HG03439 (cell line): ENCODE results near the gene CAMK2B.

Experiments
- ATAC-seq: cut with Tn5 transposase; IDR thresholded peaks from one replicate; pipeline ENCODE4 v1.9.1; 2021; ENCODE audit warnings: mild to moderate bottlenecking, moderate library complexity; ENCODE audit not compliant: unreplicated experiment

Gene CAMK2B

DNA sequence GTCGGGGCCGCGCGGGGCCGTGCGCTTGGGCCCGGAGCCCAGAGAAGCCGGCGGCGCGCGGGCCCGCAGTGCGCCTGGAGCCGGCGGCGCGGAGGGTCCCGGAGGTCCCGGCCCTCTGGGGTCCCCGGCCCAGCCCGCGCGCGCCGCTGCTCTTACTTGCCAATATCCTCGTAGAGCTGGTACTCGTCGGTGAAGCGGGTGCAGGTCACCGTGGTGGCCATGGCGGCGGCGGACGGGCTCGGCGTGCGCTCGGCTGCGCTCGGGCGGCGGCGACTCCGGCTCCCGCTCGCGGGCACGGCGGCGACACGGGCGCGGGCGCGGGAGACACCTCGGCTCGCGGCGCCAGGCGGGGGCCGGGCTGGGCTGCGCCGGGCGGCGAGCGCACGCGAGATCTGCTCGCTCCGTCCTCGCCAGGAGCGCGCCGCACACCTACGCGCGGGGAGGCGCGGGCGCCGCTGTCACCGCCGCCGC is at the start of gene CAMK2B:
Gene CAMK2B (minus strand): TSS at position 394 of the 471 bp plus-strand sequence. CDS start 173 bp downstream, at position 221.
- ATAC-seq: no peak

DNA sequence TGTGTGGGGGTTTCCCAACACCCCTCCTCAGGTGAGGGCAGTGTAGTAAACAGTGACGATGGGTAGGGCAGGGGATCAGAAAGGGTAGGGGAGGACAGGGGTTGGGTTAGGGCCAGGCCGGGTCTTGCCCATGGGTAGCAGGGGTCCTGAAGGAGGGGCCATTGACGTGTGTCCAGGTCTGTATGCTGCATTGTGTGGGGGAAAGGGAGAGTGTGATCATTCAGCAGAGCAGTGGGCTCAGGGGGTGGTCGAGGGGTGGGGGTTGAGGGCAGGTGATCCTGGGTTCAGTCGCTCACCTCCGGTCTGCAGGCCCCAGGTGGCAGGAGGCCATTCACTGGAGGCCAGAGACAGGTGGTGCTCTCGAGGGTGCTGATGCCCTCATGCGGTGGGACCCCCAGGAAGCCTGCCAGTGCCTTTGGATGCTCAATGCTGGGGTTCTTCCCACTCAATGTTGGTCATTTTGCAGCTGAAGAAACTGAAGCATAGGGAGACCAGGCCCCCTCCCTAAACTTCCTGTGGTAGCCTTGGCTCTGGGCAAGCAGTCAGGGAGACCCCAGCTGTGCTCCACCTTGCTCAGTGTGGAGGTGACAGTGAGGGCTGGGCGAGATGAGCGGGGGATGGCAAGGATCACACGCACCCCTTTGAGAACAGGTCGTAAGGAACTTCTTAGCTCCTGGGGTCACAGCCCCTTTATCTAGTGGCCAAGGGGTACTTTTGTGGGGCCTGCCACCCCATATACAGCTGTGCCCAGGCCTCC is 48.8 kb upstream of the CAMK2B start:
- ATAC-seq: no peak

DNA sequence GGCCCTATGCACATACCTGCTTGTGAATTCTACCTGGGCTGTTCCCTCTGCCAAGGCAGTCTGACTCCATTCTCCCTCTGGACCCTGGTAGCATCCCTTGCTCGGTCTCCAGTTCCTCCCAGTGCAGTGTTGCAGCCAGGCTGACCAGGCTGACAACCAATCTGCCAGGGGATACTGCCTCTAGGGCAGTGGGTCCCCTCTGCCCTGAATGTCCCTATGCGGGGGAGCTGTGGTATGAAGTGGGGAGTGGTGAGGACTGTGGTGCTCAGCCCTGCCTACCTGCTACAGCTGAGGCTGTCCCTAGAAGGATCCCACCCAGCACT is 48.0 kb upstream of the CAMK2B start:
- ATAC-seq: no peak

DNA sequence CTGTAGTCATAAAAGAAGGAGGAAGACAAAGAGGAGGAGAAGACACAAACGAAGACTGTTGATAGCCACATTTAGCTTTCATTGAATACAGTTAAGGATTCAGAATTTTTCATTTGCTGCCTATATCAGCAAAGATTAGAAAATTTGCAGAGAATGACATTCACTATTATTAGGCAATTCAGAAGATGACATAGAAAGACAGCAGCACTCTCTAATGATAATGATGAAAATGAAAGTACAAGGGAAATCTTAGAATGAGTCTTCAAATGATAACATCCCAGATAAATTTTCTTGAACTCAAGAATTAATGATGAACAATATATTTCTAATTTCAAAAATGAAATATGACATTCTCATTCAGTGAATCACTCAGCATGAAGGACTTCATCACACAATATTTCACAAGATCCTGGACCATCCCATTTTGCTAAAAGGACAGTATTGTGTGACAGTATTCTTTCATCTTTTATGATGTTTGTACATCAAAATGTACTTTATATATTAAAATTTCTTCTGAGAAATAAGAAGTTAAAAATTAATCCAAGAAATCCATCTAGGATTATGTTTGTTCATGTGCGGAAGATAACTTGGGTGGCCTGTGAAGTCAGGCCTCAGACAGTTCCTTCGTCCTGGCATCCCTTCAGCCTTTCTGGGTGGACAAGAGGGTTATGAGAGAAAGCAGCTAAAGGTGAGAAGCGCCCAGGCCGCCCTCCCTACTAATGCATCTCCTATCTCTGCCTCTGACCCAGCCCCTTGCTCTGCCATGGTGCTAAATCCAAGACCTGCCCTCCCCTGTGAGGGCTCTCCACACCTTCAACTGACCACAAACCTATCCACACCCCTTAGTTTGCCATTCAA is 47.4 kb upstream of the CAMK2B start:
- ATAC-seq: no peak

DNA sequence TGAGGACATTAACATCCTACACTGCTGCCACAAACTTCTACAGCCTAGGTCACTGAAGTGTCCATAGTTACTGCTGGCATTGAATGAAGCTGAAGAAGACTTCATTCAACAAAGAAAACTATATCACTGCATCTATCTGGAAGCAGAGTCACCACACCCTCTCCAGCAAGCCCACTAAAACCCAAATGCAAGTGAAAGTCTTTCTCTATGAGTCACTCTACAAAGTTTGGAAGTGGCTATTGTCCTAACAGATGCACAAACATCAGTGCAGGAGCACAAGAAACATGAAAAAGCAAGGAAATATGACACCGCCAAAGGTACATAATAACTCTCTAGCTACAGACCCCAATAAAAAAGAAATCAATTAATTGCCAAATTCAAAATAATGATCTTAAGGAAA is 43.5 kb upstream of the CAMK2B start:
- ATAC-seq: no peak

DNA sequence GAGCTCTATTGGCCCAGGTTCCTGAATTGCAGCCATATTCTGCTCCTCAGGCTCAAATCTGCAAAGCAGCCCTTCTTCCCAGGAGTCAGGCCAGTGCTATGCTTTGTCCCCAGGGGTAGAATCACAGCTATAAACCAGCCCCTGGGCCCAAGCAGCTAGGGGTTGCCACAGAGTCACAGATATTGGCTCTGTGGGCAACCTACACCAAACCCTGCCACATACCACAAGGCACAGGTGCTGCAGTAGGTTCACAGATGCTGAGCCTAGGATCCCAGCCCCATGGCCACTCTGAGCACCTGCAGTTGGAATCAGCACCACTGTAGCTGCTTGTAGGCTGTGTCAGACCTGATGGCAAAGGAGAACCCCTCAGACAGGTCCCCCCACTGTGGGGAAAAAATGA is 43.1 kb upstream of the CAMK2B start:
- ATAC-seq: no peak

DNA sequence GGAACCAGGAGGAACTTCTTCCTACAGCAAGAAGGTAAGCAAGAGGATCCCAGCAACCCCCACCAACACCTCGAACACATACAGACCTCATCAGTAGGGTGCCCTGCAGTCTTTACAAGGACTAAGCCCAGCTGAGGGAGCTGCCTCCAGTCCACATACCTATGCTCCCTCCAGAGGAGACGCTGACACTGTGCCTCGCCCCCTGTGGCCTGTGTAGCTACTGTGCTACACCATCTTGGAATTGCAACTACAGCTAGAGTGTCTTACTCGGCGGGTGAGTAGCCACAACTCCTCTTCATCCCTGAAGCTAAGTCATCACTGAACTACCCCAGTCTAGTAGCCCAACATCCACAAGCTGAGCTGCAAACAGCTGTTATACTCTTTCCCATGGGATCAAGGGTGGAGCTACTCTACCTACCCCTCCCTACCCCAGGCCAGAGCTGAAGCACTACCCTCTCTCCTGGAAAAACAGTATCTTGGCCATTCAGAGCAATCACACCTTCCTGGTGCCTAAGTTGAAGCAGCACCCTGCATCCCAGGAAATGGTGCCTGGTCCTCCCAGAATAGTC is 42.2 kb upstream of the CAMK2B start:
- ATAC-seq: no peak

DNA sequence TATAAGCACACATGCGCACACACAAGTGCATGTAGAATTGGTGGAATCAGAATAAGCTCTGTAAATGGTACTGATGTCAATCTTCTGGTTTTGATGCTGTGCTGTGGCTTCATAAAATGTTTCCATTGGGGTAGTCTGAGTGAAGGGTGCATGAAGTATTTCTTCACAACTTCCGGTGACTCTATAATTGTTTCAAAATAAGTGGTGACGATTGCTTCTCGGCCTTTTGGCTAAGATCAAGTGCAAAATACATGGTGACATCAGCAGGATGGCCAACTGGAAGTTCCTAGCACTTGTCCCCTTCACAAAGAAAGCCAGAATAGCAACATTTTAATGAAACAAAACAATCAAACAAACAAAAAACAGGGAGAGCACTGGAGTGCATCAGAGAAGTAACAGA is 41.6 kb upstream of the CAMK2B start:
- no peak for ATAC-seq

DNA sequence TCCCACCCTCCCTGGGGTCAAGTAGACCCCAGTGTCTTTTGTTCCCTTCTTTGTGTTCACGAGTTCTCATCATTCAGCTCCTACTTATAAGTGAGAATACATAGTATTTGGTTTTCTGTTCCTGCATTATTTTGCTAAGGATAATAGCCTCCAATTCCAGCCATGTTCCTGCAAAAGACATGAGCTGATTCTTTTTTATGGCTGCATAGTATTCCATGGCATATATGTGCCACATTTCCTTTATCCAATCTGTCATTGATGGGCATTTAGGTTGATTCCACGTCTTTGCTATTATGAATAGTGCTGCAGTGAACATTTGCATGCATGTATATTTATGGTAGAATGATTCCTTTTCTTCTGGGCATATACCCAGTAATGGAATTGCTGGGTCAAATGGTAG is 28.3 kb upstream of the CAMK2B start:
- ATAC-seq: no peak

DNA sequence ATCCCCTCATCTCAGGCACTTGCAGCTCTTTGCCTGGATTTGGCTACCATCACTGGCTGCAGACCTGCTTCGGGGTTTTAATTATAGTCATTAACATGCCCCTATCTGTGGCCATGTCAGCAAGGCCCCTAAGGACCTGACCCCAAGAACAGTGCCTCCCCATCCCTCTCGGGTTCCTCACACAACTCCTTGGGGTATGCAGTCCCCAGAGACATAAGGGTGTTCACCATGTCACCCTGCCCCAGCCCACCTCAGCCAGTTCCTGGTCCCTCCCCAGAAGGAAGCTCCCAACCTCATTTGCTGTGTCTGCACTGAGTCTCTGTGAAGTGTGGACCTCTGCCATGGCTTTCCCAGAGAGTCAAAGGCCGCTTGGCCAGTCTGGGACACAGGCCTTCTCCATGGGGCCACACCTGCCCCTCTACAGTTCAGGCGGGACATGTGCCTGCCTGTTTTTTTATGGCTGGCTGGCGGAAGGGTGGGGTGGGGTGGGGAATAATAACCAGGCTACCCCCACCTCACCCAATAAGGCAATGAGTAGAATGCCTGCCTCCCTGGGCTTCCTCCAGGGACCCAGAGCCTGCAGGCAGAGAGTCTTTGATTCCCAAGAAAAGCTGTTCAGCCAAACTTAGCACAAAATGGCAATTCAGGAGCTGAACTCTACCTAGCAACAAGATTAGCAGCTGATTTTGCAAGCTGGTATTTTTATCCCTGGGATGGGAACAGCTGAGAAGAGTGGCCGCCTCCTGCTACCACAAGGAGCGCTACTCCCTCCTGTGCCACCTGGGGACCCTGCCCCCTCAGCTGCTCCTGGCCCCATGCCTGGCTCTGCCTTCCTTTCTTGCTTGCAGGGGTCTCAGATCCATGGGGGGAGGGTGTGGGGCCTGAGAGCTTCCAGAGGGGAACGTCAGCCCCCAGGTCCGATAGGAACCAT is 23.7 kb upstream of the CAMK2B start:
- ATAC-seq: no peak

DNA sequence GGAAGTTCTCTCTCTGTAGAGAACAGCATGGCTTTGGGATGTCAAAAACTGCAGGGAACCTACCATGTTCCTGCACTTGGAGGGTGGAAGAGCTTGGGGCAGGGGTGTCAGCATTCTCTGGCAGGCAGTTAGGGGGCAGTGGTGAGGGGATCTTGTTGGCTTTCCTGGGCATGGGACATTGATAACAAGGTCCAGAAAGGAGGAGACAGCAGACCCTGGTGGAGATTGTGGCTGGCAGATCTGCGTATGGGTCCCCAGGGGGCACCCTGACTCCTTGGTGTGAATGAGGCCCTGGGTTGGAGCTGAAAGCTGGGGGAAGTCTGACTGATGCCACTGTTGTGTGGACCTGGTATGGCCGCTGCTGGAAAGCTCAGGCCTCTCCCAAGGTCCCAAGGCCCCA is 22.9 kb upstream of the CAMK2B start:
- ATAC-seq: no peak

DNA sequence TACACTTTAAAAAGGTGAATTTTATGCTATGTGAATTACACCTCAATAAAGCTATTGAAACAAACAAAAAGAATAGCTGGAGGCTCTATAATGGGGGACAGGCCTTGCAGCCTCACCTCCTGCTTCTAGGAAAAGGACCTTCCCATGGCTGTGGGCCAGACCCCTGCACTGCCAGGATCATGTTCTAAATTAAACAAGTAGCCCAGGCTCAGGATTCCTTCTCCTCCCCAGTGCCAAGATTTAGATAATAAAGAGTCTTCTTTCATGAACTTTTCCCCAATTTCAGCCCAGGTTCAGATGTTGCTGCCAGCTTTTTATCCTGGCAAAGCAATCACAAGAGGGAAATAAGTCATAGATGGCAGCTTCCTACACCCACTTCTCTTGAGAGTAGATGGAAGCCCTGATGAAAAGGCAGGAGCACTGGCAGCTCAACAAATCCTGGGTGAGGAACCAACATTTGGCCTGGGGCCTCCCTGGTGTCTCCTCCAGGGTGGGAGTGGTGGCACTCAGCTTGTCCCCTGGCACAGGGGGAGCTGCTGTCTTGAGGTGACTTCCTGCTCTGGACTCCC is 22.2 kb upstream of the CAMK2B start:
- ATAC-seq: no peak

DNA sequence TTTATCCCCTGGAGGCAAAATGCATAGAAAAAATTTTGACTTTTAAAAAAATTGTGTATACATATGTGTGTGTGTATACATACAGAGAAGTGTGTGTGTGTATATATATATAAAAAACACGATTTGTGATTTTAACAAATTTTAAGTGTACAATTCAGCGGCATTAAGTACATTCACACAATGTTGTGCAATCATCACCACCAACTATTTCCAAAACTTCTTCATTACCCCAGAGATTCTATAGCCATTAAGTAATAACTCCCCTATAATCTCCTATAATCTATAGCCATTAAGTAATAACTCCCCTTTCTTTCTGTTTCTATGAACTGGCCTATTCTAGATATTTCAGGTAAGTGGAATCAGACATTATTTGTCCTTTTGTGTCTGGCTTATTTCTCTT is 20.7 kb upstream of the CAMK2B start:
- no peak for ATAC-seq

DNA sequence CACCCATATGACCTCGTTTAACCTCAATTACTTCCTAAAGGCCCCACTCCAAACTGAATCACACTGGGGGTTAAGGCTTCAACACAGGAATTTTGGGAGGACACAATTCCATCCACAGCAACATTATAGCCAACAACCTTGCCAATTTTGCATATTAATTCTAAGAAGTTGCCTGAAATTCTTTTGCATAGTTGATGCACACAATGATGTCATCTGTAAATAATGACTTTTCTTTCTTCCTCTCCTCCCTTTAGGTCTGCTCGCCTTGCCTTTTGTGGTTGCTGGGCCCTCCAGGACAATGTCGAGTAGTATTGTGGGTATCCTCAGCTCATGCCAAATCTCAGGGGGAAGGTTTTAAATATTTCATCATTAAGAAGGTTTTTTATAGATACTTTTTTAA is 16.0 kb upstream of the CAMK2B start:
- ATAC-seq: no peak

DNA sequence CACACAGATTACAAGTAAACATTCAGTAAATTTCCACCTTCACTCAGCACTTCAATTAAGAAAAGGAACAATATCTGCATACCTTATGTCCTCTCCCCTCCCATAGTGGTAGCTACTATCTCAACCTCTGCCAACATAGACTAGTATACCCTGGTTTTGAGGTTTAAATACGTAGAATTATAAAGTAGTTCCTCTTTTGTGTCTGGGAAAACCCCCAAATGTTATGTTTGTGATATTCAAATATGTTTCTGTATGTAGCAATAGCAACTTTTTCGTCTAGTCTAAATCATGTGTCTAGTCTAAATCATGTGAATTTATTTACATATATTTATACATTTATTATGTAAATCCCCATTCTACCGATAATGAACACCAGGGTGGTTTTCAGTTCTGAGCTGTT is 13.2 kb upstream of the CAMK2B start:
- no peak for ATAC-seq

DNA sequence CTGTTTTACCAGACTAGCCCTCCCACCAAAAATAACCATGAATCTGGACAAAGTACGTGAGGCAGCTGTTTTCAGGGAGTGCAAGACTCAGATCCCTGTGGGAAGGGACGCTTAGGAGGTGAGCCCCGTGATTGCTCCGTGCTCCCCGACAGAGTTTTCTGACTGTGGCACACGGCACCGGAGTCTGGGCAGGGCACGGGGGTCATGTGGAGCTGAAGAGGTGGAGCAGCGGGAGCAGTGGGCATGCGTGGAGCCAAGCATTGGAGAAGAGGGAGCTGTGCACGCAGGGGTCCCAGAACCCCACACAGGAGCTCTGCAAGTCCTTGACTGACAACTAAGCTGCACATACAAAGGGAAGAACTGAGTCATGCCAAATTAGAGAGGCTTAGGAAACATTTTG is 11.1 kb upstream of the CAMK2B start:
- no peak for ATAC-seq

DNA sequence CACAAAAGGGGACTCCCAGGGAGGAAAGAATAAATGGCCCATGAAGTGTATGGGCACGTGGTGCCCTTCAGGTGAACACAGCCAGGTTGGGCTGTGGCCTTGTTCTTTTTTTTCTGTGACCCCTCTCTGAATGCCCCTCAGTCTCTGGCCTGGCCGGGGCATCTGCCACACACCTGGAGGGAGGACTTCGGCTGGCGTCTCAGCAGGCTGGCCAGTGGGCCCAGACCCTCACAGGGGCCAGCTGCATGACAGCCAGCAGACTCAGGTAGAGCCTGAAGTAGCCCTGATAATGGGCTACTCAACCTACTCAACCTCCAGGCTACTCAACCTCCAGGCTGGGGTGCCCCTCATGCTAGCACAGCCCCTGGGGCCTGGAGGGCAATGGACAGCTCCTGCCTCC is 9.8 kb upstream of the CAMK2B start:
- ATAC-seq: no peak

DNA sequence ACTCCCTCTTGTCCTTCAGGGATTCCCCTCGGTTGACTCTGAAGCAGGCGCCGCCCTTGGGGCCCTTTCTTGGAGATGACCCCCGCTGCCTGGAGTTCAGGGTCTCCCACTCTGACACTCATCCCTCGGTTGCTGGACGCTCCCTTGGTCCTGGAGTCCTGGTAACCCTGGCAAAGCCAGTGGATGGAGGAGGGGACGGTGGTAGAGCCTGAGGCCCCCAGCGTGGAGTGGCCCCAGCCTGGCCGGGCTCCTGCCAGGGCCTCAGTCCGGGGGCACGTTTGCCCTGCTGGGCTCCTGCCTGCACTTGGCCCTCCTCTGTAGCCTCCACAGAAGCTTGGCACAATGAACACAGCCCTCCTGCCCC is 9.3 kb upstream of the CAMK2B start:
- no peak for ATAC-seq

DNA sequence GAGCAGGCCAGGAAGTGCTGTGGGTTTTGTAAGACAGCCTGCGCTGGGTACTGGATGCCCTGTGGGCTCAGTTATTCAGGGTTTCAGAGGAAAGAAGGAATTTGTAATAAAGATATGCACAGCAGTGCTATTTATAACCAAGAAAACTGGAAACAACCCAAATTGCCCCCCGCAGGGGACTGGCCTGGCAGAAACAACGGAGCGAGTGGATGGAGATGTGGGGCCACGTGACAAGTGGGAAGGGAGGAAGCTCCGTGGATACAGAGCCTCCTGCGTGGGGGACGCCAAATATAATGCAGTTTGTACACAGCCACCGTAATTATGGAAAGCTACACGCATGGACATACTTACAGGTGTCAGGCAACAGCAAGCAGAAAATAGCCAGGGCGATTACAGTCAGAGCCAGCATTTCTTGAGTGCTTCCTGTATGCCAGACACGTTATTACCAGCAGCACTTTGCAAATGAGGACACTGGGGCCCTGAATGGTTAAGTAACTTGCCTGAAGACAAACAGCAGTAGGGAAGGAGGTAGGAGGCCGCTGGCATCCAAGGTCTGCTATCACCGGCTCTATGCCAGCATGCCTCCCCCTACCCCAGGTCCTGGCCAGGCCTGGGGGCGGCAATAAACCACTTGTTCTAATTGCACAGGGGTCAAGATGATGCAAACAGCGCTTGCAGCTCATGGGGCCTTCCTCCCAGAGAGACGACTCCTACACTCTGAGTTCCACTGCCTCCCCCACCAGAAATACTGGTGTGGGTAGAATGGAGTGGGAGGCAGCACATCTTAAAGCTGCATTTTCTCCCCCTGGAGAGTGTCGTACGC is 8.7 kb upstream of the CAMK2B start:
- no peak for ATAC-seq

DNA sequence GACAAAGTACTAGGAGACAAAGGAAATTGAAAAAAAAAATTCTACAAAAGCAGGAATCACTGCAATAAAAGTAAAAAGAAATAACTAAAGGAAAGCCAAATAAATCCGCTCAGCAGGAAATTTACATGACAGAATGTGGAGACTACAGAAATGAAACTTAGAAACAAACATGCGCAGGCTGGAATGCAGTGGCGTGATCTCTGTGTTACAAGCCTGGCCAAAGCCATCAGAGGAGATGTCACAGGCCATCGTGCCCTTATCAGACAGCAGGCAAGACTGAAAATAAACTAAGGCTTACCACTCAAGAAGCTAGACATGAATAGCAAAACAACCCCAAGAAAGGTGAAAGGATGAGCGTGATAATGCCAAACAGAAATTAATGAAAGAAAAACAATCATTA is 6.3 kb upstream of the CAMK2B start:
- no peak for ATAC-seq
